ENCODE data around the gene LRRC59.
"Not testable (repeated sequence)": the region's sequence is repeated elsewhere in the genome, so short reads cannot be mapped to it uniquely, and the experiment has no call there.

LRRC59 gene

DNA sequence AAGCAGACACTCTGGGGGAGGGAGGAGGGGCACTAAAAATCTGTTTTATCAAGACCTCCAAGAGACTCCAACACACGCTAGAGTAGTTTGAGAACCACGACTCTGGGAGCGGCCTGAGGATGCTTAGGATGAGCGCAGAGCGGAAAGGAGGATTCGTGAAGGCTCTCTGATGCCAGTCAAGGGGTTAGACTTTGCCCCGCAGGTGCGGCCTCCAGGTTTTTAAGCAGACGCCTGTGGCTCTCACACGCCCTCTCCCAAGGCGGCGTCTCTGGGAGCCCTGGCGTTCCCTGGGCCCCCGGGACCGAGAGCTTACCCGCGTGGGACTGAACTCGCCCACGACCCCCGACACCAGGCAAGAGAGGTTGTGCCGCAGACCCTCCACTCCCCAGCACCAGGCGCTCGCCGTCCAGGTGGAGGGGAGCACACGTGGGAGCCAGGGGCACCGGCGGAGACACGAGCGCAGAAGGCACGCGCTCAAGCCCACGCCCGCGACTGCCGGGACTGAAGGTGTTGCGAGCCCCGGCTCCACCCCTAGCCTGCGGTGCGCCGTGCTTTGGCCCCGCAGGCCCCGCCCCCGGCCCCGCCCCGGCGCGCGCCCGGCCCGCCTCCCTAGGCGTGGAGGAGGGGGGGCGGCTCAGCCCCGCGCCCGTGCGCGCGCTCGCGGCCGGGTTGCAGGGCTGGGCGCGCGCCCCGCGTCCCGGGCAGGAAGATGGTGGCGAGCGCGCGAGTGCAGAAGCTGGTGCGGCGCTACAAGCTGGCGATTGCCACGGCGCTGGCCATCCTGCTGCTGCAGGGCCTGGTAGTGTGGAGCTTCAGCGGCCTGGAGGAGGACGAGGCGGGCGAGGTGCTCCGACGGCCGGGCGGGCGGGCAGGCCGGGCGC lies 51.7 kb downstream of the LRRC59 start, which contains the start of gene XYLT2:
Gene XYLT2 (plus strand): TSS at position 695 of the 881 bp plus-strand sequence. CDS start 15 bp downstream, at position 710.
- FAIRE-seq = no peak

DNA sequence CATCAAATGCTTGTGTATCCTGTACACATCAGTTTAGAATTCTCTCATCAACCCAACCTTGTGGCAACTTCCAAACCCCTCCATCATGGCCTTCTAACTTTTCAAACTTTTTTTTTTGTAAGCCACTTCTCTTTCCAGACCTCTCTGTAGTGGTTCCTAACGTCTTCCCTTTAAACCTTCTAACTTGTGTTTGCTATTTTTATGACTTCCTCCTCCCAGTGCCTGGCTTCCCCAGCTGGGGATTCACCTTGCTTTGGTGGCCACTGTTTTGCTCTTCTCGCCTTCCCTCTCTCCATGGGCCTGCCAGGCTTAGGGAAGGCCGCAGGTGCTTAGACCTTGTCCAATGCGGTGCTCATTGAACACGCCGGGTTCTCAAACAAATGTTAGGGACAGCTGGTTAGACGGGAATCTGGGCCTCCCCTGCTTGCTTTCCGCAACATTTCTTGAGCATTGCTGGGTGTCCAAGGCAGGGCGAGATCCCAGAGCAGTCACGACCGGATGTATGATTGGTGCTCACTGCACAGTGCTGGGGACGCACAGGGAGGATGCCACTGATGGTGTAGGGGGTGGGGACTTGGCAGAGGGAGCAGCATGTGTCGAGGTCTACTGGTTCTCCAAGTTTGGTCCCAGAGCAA lies 52.5 kb downstream of the LRRC59 start:
- no peak for FAIRE-seq

DNA sequence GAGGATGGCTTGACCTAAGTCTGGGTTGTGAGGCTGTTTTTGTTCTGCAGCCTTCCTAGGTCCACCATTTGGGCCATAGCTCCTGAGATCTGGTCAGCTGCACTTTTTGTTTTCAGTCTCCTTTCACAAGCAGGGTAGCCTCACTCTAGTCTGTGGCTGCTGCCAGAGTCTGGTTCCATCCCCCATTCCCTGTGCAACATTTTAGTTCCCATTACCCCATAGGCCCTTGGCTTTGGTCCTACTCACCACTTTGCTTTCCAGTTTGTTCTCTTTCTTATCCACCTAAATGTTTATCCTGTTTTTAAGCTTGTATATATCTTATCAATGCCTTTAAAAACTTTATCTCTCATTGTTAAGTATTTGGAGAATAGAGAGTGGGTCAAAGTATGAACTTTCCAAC lies 57.9 kb downstream of the LRRC59 start:
- FAIRE-seq = no peak

DNA sequence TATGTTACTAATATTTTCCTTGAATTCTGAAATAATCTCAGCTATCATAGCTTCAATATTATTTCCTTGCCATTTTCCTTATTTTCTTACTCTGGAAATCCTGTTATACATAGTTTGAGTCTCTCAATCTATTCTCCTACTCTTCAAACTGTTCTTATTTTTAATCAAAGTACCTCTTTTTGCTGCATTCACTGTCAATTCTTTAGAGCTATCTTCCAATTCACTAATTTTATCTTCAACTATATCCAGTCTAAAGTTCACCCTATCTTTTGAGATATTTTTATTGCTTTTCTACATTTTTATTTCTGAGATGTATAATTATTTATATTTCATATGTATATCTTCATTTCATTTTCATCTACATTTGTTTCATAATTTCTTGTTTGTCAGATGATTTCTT lies 58.7 kb downstream of the LRRC59 start:
- no peak for FAIRE-seq

DNA sequence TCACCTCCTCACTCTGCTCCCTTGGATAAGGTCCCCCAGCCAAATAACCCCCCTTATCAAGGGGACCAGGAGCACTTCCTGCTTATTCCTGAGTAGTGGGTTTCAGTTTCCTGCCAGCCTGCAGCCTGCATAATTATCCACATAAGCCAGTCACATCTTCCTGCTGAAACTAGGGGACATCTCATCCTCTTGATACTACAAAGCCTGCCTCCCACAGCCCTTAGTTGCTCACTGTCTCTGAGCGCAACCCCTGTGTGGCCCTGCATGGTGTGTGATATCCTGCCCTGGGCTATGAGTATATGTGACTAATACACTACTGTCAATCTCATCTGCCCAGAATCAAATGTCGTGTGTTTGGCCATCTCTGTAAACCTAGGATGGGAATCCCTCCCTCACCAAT lies 59.4 kb downstream of the LRRC59 start:
- no peak for FAIRE-seq

DNA sequence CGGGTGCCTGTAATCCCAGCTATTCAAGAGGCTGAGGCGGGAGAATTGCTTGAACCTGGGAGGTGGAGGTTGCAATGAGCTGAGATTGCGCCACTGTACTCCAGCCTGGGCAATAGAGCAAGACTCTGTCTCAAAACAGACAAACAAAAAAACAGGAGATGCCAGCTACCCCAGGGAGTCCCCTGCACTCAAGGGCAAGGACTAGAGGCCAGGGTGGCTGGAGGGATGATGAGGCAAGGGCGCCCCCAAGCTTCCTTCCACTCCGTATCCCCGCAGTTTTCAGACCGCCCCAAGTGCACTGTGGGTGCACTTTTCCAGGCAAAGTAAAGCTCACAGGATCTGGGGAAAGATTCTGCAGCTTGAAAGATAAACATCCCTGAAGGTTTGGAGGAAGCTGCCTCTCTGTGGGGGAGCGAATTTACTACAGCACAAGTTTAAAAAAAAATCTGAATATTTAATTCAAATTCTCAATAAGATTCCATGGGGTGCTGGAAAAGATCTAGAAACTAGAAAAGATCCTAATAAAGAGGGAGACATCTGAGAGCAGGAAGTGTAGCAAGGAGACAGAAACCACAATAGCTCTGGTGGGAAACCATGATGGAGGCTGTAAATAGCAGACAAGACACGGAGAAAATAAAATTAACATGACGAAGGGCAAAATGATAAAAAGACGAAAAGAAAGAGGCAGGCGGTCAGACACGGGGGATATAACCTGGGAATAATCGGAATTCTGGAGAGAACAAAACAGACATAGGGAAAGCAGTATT lies 63.8 kb downstream of the LRRC59 start:
- not testable (repeated sequence) for FAIRE-seq

DNA sequence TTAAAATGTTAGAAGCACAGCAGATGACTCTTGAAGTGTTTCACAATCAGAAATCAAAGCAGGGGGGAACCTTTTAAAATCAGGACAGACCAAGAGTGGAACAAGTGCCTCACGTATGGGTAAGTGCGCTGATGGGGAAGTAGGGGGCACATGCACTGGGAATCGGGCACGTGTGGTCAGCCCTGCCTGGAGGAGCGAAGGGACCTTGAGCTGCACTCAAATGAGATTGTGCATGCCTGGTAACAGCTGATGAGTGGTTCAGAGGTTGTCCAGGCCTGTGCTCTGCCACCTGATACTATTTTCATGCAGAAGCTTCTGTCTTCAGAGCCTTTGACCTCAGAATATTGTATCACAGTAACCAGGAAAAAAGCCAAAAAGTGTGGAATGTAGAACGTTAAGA lies 65.1 kb downstream of the LRRC59 start:
- no peak for FAIRE-seq
